ENCODE measurements around the gene IL32.
A peak's percentile ranks its signal among the peaks of the same experiment; 100 is the strongest.

Gene IL32

DNA sequence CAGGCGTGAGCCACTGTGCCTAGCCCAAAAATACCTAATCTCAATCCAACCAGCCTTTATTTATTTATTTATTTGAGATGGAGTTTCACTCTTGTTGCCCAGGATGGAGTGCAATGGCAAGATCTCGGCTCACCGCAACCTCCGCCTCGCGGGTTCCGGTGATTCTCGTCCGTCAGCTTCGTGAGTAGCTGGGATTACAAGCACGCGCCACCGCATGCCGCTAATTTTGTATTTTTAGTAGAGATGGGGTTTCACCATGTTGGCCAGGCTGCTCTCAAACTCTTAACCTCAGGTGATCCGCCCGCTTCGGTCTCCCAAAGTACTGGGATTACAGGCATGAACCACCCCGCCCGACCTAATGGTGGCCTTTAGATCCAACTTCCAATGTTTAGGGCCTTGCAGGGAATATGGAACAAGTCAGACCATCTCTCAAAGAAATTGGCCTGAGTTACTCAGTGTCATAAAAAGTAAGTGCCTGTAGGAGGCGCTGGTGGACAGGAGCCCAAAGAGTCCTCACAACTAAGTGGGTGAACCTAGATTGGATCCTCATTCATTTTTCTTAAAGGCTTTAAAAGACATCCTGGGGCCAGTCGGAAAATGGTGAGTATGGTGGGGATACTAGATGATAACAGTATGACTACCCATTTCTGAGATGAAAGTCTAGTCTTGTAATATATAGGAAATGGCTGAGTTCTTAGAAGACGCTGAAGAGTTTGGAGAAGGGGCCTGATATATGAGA lies 29.0 kb downstream of the IL32 start:
- peak; percentile 22 to 38 for DNase-seq

DNA sequence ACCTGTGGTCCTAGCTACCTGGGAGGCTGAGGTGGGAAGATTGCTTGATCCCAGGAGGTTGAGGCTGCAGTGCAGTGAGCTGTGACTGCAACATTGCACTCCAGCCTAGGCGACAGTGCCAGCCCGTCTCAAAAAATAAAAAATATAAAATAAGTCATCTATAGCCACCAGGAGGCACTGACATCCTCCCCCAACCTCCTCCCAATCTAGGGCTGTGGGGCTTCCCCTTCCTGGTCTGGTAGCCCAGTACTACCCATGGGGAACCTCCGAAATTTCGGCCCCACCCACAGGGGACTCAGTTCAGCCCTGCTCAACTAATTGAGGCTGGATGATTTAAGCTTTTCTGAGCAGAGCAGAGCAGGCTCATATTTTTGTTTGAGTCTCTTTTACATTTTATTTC lies 30.4 kb downstream of the IL32 start:
- DNase-seq = peak; percentile 40 to 46

DNA sequence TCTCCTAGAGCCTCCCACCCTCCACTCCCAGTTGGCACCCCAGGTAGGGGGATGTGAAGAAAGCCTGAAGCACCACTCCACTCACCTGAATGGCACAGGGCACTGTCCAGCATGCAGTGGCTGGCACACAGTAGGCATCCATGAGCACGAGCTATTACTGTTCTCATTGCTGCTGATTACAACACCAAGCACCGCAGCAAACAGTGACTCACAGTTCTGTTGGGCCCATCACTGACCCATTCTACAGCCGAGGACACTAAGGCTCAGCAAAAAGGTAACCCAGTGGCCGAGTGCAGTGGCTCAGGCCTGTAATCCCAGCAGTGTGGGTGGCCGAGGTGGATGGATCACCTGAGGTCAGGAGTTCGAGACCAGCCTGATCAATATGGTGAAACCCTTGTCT lies 30.9 kb downstream of the IL32 start:
- DNase-seq = no peak

DNA sequence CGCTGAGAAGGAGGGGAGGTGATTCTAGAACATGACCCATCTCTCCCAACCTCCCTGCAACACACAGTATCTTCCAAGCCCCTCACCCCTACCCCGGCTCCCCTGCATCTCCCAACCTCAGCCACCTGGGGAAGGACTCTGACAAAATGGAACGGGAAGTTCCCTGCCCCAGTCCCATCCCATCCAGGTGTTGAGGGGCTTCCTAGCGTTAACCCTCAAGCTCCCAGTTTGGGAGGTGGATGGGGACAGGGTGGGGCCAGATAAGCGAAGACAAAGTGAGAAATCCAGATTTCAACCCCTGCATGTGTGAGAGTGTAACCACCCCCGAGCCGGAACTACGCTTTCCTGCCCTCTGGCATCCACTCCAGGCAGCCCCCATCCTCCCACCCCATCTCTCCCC lies 31.8 kb downstream of the IL32 start:
- DNase-seq = no peak

DNA sequence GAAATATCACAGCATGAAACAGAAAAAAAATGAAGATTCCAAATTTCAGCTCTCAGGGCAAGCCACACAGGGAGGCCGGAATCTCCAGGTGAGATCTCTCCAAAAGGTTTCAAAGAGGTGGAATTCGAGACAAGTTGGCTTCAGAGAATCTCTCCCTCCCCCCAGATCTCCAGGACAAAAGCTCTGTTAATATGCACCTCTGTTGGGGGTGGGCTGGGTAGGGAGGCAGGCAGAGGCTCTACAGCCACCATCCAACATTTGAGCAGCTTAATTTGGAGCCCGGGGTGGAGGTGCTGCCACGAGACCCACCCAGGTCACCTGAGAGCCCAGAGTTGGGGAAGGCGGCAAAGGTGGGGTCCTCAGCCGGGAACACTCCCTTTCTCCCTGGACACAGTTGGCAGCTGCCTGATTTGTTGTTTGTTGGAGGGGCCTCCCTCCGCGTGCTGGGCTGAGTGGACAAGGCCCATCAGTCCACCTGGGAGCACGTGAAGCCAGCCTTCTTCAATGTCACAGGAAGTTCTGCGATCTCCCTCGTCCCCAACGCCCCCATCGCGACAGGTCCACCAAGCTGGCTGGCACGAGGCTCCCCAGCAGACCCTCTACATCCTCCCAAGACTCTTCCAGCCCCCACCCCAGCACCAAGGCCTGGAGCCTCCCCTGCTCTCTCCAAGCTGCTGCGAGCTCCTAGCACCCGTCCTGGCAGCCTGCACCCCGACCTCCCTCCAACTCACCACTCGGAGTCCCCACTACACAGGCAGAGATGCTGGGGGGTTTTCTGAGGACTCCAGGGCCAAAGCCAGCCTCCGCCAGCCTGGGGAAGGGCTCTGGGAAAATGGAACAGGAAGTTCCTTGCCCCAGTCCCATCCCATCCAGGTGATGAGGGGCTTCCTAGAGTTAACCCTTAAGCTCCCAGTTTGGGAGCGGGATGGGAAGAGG lies 33.3 kb downstream of the IL32 start, which contains the start of gene ZSCAN10:
ZSCAN10 (minus strand) TSS at position 836 of the 936 bp plus-strand sequence. CDS start 6,357 bp downstream, outside the sequence.
- no peak for DNase-seq

DNA sequence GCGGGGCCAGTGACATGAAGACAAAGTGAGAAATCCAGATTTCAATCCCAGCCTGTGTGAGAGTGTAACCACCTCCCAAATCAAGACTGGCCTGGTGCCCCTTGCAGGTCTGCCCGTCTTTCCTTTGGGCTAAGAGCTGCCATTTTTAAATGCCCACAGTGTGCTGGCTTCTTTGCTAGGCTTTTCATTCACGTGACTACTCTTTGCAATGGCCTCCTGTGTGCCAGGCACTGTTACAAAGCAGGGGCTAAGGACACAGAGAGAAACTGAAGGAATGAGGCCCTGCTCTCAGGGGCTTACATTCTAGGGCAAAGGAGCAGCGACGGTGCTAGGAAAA lies 33.9 kb downstream of the IL32 start:
- DNase-seq = no peak

DNA sequence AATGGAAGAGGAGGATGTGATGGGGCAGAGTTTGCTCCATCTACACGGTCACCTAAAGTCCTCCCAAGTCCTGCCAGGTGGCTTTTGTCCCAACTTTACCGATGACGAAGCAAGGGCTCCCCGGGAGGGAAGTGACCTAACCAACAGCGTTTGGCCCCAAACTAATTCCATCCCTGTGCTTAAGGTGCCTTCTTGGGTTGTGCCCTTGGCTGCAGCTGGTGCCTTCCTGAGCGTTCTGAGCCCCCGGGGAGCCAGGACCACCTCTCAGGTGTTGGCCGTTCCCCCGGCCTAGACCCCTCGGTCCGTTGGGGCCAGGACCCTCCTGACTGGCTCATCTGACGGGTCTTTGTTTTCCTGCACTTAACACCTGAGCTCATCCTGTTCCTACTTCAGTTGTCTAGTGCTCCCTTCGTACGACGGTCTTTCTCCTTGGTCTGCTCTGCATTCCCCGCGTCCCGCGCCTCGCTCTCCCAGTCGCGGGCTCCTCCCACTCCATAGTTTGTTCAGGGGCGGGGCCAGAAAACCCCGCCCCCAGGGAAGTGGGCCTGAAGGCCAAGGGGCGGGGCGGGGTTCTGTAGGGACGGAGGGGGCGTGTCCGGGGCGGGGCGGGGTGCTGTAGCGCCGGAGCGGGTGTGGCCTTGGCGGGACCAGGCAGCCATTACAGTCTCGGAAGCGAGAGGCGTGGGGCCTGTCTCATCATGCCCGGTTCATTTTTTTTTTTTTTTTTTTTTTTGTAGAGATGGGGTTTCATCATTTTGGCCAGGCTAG lies 34.5 kb downstream of the IL32 start:
- peak; percentile 62 for DNase-seq

DNA sequence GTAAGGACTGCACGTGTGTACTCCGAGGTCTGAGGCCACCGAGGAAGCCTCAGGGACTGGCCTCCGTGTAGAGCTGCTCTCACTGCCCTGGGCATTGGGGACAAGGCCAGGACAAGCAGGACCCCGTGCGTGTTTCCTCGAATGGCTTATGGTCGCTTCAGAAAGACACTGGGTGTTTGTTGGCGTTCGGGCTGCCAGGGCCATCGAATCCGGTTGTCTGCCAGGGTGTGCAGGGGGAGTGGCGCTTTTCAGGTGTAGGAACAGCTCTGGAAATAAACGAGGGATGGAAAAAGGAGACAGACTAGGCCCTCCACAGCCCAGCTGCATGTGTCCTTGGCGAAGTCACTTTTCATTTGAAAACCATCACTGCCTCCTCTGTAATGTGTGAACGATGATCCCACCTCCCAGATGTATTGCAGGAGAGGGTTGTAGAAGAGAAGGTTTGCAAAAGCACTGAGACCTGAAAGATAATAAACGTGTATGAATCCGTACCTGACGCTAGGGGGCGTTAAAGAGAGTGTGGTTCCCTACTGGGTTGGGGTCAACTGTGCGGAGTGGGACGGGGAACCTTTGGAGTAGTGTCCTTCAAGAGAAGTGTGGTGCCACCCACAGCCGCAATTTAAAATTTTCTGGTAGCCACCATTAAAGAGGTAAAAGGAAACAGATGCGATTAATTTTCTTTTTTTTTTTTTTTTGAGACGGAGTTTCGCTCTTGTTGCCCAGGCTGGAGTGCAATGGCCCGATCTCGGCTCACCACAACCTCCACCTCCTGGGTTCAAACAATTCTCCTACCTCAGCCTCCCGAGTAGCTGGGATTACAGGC lies 35.8 kb downstream of the IL32 start:
- DNase-seq = peak; percentile 35 to 39

DNA sequence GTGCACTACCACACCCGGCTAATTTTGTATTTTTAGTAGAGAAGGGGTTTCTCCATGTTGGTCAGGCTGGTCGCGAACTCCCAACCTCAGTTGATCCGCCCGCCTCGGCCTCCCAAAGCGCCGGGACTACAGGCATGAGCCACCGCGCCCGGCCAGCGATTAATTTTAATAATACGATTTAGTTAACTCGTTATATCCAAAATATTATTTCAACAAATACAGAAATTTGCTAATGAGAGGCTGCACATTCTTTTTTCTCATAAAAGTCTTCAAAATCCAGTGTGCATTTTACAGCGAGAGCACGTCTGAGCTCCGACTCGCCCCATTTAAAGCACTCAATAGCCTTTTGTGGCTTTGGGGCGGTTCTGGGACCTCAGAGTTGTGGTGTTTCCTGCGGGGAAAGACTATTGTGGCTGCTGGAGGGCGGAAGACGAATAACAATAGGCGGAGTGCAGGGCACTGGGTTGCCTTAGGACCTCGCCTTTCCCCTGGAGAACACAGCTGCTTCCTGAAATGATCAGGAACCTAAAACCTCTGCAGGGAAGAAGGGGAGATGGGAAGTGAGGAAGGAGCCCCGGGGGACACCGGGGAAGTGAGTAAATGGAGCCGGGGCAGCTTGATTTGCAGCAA lies 36.5 kb downstream of the IL32 start:
- DNase-seq = peak; percentile 10 to 13

DNA sequence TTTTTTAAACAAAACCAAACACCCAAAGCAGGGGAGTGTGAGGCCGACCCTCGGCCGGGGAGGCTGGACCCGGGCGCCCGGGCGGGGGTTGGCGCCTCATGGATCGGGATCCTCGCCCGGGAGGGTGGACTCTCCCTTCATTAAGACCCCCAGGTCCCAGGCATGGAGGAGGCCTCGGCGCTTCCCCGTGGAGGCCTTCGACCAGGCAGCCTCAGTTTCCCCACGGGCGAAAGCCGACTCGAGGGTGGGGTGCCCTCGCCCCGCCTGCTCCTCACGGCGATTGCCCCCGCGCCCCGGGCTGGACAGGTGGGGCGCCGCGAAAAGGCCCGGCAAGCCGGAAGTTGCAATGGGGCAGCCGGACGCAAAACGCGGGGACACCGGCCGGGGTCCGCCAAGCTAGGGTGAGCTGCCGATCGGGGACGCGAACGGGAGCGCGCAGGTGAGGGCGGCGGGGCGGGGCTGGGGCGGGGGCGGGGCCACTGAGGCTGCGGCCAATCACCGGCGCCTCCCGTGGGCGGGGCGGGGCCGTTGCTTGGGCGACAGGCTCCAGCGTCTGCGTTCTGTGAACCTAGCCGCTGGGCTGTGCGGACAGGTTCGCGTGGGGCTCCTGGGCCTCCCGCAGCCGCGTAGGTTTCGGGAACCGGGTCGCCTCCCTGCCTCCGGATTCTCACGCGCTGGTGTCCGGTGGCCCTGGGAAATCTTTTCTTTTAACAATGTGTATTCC lies 40.9 kb downstream of the IL32 start:
- DNase-seq = peak; percentile 36 to 49

DNA sequence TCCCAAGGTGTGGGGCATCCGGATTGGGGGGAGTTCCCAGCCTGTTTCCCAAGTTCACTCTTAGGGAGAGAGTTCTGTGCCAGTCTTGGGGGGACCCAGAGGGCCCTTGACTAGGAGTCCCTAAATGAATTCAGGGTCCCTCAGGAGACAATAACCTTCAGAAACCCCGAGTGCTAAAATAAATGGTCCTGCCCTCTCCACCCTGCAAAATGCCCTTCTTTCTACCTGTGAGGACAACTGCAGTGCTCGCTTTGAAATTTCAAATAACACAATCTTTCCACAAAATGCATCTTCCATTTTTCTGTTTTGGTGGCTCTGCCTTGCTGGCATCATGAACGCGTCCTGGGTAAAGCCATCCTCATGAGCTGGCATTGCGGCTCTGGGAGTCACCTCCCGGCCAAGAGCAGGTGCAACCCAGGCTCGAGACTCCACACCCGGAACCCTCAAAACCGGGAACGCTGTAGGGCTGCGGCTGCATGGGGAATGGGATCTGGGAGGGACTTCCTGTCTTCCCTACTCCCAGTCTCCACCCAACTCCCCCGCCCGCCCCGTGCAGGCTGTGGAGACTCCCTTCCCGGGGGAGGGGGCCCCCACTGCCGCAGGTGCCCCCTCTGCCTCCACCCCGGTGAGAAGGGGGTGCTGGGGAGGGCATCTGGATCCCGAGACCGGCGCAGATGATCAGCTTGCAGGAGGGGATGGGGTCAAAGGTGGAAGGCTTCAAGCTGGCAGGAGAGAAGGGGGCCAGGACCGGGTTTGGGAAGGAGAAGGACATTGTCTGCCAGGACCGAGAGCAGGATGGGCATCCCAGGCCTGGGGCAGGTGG lies 46.8 kb downstream of the IL32 start, which contains the start of gene ZNF205:
ZNF205 (plus strand) TSS at position 529 of the 823 bp plus-strand sequence. CDS start 845 bp downstream, outside the sequence.
- no peak for DNase-seq

DNA sequence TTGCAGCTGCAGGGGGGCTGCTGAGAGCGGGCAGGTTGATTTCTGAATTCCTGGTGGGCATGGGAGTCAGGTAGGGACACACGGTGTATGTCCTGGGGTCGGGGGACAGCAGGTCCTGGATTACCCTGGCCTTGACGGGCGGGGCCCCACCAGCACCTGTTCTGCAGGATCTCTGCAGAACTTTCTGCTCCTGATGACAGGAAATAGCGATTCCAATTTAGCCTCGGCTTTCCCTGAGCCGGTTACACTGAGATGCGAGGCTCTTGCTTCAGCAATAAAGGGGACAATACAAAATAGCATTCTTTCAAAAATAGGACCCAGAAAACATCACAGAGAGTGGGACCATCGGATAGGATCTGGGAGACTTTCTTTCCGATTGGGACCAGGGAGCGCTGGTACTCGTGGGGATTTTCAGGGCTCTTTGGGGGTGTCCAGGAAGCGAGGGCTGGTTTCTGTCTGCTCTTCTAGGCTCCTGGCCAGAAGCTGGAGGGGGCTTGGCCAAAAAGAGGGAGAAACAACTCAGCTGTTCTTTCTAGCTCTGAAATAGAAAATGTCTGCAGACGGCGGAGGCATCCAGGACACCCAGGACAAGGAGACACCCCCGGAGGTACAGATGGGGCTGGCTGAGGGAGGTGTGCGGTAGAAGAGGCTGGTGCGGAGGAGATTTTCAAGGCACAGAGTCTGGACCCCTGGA lies 47.6 kb downstream of the IL32 start:
- no peak for DNase-seq

DNA sequence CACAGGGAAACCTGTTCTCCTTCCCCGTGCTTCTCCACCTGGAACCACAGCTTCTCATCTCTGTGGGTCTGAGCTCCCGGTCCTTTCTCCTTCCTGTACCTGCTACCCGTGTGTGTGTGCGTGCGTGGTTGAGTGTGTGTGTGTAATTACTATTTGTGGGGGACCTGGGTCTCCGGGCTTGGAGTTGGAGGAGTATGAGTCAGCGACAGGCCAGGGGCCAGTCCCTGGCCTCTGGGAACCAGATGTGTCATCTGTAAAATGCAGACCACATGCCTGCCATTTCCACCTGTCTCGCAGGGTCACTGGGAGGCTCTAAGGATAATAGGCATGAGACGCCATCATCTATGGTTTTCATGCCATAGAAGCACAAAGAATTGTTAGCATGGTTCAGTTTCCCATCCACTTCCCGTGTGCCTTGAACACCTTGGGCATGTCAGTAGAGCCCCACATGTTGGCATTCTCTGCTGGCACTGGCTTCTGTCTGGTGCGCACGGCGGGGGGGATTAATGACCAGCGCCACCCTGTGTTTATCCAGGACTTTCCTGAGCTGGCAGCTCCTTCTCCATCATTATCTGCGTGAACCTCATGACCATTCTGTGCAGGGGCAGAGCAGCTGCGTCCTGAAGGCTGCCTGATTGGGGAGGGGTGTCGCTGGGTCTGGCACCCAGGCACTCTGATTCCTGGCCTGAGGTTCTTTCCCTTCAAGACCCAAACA lies 48.5 kb downstream of the IL32 start:
- no peak for DNase-seq

DNA sequence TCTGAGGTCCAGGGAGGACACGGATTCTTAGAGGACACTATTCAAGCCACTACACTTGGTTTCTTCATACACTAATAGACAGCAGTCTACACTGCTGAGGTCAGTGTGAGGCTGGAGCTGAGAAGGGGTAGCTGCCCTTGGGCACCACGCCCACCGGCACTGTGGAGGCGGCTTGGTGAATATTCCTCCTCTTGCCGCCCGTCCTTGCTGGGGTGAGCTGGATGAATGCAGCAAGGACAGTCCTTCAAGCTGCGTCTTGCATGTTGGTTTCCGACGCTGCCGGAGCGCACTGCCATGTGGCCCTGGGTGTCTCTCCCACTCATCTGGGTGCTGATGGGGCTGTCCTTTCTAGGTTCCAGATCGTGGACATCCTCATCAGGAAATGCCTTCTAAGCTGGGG lies 49.6 kb downstream of the IL32 start:
- DNase-seq = no peak

DNA sequence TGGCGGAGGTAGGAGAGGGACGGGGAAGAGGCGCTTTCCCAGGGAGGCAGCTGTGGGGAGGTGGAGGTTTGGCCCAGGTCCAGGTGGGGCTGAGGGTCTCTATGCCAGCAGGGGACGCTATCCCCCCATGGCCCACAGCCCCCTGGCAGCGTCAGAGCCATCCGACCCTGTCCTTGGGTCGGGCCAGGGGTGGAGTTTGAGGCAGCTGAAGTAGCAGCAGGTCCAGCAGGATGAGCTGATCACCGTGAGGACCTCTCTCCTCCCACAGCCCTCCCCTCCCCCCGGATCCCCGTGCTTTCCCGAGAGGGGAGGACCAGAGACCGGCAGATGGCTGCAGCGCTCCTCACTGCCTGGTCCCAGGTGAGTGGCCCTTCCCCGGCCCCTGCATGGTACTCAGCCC lies 50.1 kb downstream of the IL32 start:
- no peak for DNase-seq

DNA sequence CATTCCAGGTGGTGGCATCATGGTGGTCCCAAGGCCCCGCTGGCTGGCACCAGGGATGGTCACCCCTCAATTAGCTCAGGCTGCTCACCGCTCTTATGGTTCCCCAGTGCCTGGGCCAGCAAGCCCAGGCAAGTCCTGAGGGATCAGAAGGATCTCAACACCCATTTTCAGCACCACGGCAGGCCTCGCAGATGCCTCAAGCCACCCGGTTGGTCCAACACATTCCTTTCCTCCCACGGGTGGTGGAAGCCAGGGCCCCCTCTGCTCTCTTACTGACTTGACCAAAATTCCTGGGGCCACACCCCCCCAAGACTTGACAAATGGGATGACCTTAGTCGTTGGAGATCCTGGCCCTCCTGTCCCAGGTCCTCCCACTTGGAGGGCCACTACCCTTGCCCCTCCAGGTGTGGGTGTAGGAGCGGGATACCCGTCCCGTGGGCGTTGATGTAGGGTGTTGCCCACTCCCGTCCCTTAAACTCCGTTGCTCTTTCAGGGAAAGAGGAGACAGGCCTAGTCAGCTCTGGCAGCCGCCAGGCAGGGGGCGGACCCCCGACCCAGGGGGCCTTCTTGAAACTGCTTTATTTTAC lies 52.9 kb downstream of the IL32 start:
- no peak for DNase-seq

DNA sequence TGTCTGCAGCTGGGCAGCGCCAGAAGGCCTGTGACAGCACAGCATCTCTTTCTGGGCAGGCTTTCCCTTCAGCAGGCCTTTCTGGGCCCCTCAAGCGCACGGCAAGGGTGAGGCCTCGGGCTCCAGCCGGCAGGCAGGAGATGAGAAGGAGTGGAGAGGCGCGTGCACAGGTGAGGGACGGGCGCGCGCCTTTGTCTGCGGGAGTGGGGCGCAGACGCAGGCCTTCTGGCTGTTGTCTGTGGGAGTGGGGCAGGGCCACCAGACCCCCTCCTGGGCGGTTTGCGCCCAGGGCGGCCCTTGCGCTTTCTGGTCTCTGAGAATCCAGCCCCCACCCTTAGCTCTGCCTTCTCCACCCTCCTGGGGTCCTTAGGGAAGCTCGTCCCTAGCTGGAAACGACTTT lies 53.4 kb downstream of the IL32 start:
- no peak for DNase-seq
